Colonic mucosa (tissue), 4 donors: ENCODE data around the gene THOP1. TPM values are rescaled to one million over a fixed set of nuclear protein-coding genes. Genes with fewer than 3 reads are reported as not detected.

Source experiments
- DNase-seq: peaks from one replicate; pipeline ENCODE4 v3.0.0-alpha.2; 2020
- H3K27ac ChIP-seq: fragments of 200-600 bp; one replicate; pipeline ENCODE4 v1.8.0; 2021
- H3K27me3 ChIP-seq: fragments of 200-600 bp; one replicate; pipeline ENCODE4 v1.8.0; 2021
- H3K36me3 ChIP-seq: fragments of 200-600 bp; one replicate; pipeline ENCODE4 v1.8.0; 2021
- H3K4me1 ChIP-seq: fragments of 200-600 bp; one replicate; pipeline ENCODE4 v1.8.0; 2021; ENCODE audit warnings: mild to moderate bottlenecking
- H3K4me3 ChIP-seq: fragments of 200-600 bp; one replicate; pipeline ENCODE4 v1.8.0; 2021
- H3K9ac ChIP-seq, 2 donors: one replicate each; pipeline ENCODE4 v1.7.0; 2013; ENCODE audit warnings: control low read depth in 2 of 2, low read depth in 2 of 2, low read length in 2 of 2
- H3K9me3 ChIP-seq: fragments of 200-600 bp; one replicate; pipeline ENCODE4 v1.8.0; 2021
- intact Hi-C: fragments of 100-400 bp; cut with DNase I; formaldehyde crosslinking; loops from one replicate; pipeline ENCODE4 v1.14.1; 2022
- total RNA-seq, 2 donors: library from RNA; stranded (reverse); fragmentation: NEBNext Ultra II Directional in 1 of 2; extraction: Animal tissue kit (Norgen Biotek cat#: 25700) in 1 of 2; gene quantifications; one replicate each; pipeline ENCODE4 v1.2.1, GENCODE V29; 2021
- TF ChIP-seq, protein P1 (sequence below): fragments of 200-600 bp; IDR thresholded peaks from one replicate; pipeline ENCODE4 v1.8.0; 2022; ENCODE audit warnings: antibody characterized with exemption, mild to moderate bottlenecking
- donor health status: healthy.
- donor health status: DM: no; HTN: no; CAD: no.
- donor health status: DM: no; HTN: no; CAD: no.

Gene THOP1
- total RNA-seq, 2 donors from 2014 or later: 45.5 to 139 TPM

DNA sequence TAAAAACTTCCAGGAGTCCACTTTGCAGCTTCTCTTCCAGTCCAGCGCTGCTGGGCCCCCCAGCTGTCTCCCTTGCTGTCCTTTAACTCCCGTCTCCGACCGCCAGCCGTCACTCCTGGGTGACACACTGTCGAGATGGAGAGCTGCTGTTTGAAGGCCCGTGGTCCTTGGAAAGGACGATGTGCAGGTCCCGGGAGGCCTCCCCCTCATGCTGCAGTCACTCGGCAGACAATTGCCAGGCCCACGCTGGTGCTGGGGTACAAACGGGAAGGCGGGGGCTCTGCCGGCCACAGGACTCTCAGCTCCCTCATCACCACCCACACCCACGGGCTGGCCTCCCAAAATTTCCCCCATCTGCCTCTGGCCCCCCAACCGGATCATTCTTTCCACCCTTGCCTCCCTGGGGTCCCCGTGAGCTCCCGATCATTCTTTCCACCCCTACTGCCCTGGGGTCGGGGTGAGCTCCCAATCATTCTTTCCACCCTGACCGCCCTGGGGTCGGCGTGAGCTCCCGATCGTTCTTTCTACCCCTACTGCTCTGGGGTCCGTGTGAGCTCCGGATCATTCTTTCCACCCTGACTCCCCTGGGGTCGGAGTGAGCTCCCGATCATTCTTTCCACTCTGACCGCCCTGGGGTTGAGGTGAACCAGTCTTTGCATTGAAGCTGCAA, 18.3 kb downstream of the THOP1 start:
- Histone ChIP-seq H3K36me3 (no peaks in the 10 kb centered on the region), H3K4me1 (no peaks in the 10 kb centered on the region), H3K9ac (no peak overlapping the region), H3K4me3 (no peak overlapping the region), H3K27me3 (no peaks in the 10 kb centered on the region), H3K9me3 (no peaks in the 10 kb centered on the region), H3K27ac (no peak overlapping the region)
- intact Hi-C loops: no loop called here
- DNase-seq: no peak
- TF ChIP-seq, protein P1, sequence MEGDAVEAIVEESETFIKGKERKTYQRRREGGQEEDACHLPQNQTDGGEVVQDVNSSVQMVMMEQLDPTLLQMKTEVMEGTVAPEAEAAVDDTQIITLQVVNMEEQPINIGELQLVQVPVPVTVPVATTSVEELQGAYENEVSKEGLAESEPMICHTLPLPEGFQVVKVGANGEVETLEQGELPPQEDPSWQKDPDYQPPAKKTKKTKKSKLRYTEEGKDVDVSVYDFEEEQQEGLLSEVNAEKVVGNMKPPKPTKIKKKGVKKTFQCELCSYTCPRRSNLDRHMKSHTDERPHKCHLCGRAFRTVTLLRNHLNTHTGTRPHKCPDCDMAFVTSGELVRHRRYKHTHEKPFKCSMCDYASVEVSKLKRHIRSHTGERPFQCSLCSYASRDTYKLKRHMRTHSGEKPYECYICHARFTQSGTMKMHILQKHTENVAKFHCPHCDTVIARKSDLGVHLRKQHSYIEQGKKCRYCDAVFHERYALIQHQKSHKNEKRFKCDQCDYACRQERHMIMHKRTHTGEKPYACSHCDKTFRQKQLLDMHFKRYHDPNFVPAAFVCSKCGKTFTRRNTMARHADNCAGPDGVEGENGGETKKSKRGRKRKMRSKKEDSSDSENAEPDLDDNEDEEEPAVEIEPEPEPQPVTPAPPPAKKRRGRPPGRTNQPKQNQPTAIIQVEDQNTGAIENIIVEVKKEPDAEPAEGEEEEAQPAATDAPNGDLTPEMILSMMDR: no peak

DNA sequence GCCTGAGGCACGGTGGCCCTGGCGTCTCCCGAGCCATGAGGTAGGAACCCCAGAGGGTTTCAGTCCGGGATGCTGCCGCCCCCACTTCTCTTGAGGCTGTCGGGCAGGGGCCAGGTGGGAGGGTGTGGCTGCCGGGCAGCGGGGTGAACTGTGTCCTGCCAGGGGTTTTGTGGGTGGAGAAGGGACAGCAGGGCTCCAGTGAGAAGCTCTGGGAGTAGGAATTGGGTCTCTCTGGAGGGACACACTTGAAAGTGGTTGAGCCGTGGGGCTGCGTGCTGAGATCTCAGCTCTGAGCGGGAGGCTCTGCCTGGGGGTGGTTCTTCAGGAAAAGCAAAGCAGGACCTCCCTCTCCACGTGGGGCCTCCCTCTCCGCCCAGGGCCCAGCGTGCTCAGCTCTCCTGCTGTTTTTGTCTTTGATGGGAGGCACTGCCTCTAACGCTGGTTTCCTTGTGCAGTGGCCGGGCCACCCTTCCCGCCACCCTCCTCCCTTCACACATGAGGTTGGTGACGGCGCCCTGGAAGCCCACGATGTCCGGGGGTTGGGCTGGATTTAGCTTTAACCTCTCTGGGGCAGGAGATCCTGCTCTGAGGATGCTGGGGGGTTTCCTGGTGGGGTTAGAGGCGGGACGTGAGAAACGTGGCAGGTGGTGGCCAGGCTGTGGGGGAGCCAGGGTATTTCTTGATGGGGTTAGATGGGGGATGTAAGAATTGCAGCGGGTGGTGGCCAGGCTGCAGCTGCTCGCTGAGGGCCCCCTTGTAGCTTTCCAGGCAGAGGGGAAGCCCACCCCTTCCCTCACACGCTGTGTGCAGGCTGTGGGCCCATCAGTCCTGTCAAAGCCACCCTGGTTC, 19.1 kb downstream of the THOP1 start:
- Histone ChIP-seq H3K4me3 (no peak overlapping the region), H3K27me3 (no peaks in the 10 kb centered on the region), H3K27ac (no peak overlapping the region), H3K9ac (no peak overlapping the region), H3K9me3 (no peaks in the 10 kb centered on the region), H3K36me3 (no peaks in the 10 kb centered on the region), H3K4me1 (no peaks in the 10 kb centered on the region)
- no peak for DNase-seq
- intact Hi-C loops: no loop called here
- TF ChIP-seq, protein P1: no peak

DNA sequence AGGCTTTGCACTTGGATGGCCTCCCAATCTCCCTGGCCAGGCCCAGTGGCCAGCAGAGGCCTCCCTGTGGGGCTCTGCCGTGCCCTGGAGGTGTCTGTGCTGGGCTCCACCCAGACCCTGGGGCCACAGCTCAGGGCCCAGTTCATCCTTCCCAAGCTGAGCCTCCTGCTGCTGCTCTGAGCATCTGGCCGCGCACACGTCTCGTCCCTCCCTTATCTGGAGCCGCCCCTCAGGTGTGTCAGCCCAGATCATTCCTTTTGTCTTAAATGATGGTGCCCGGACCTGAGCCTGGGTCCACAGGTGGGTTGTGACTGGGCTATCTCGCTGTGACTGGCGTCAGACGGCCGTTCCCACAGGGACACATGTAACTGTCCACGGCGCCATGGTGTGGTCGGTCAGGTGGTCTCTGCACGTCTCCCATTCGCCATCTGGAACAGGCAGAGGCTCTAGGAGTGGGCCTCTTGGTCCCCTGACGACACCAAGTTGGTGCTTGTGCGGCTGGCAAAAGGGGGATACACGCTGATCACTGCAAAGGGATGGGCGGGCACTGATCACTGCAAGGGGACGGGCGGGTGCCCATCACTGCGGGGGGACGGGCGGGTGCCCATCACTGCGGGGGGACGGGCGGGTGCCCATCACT, 20.1 kb downstream of the THOP1 start:
- Histone ChIP-seq H3K36me3 (no peaks in the 10 kb centered on the region), H3K4me1 (no peaks in the 10 kb centered on the region), H3K4me3 (no peak overlapping the region), H3K27ac (no peak overlapping the region), H3K27me3 (no peaks in the 10 kb centered on the region), H3K9ac (no peak overlapping the region), H3K9me3 (no peaks in the 10 kb centered on the region)
- TF ChIP-seq, protein P1: no peak
- no peak for DNase-seq
- intact Hi-C loops: no loop called here

DNA sequence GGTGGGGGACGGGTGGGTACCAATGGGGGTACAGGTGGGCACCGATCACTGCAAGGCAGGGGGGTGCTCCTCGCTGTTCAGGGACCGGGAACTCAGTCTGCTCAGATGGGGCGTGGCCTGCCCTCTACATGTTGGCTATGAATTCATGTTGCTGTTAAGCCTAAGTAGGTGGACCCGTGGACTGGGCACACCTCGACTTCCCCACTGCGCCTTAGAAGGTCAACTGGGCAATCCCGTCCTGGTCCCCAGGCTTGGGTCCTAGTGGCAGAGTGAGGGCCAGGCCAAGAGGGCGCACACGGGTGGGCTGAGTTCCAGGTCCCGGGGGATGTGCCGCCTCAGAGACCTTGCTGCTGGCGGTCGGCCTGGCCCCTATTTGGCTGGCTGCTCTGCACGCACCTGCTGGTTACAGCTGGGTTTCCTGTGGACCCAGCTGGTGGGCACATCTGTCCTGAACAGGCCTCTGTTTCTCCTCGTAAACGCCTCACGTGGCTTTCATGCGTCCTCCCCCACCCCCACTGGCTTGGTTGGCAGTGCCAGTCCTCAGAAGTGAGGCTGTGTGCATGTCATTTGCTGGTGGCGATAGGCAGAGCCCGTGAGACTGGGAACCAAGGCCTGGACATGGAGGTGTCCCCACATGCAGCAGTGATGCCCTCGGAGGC, 20.8 kb downstream of the THOP1 start:
- Histone ChIP-seq H3K4me1 (no peaks in the 10 kb centered on the region), H3K27ac (no peak overlapping the region), H3K27me3 (no peaks in the 10 kb centered on the region), H3K4me3 (no peak overlapping the region), H3K36me3 (no peaks in the 10 kb centered on the region), H3K9ac (no peak overlapping the region), H3K9me3 (no peaks in the 10 kb centered on the region)
- DNase-seq: no peak
- intact Hi-C loops: no loop called here
- TF ChIP-seq, protein P1: no peak

DNA sequence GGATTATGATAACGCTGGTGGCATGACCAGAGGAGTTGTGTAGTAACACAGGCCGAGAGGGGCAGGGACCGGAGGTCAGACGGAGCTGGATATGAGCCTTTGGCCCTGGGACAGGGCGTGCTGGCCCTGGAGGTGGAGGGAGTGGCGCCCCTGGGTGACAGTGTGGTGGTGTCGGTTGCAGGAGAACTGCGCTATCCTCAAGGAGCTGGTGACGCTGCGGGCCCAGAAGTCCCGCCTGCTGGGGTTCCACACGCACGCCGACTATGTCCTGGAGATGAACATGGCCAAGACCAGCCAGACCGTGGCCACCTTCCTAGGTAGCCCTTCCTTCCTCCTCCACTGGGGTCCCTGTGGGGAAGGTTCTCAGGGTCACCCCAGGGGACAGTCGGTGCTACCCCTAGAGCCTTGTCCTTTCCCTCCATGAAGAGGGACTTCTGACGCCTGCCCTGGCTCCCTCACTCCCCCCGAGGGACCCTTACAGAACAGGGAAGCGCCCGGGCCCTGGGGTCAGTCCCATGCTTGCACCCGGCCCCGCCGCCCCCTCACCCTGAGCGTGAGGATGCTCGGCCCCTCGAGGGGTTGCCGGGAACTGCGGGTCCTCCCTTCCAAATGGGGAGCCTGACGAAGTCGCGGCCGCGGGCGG, 21.6 kb downstream of the THOP1 start:
- no peaks in the 10 kb centered on the region for H3K4me1 ChIP-seq
- H3K27ac ChIP-seq: no peak overlapping the region
- H3K9me3 ChIP-seq: no peaks in the 10 kb centered on the region
- TF ChIP-seq, protein P1: no peak
- H3K4me3 ChIP-seq: no peak overlapping the region
- intact Hi-C loops: no loop called here
- H3K36me3 ChIP-seq: no peaks in the 10 kb centered on the region
- H3K9ac ChIP-seq: no peak overlapping the region
- DNase-seq: no peak
- H3K27me3 ChIP-seq: no peaks in the 10 kb centered on the region
